Large intestine (tissue), 3 donors: Measurements from ENCODE around the gene THRSP. TPM values are rescaled to one million over a fixed set of nuclear protein-coding genes. Genes with fewer than 3 reads are reported as not detected.
"Not testable (repeated sequence)": the region's sequence is repeated elsewhere in the genome, so short reads cannot be mapped to it uniquely, and the experiment has no call there.

Experiments
- DNase-seq, 2 donors: peaks; one replicate each; pipeline versions ENCODE4 v3.0.0 to v3.0.0-alpha.2; 2013
- H3K27ac ChIP-seq: one replicate; pipeline ENCODE4 v1.5.1; 2013; ENCODE audit warnings: low read length
- H3K27me3 ChIP-seq: 2 replicates; pipeline ENCODE4 v1.6.1; 2013; ENCODE audit warnings: low read length; ENCODE audit not compliant: control insufficient read depth, insufficient read depth
- H3K36me3 ChIP-seq: 2 replicates; pipeline ENCODE4 v1.6.1; 2013; ENCODE audit warnings: low read length; ENCODE audit not compliant: control insufficient read depth, insufficient read depth
- H3K4me1 ChIP-seq: one replicate; pipeline ENCODE4 v1.6.1; 2013; ENCODE audit warnings: low read length; ENCODE audit not compliant: control insufficient read depth, insufficient read depth
- H3K4me3 ChIP-seq: one replicate; pipeline ENCODE4 v1.5.1; 2013; ENCODE audit warnings: low read length
- H3K9me3 ChIP-seq: one replicate; pipeline ENCODE4 v1.6.1; 2013; ENCODE audit warnings: mild to moderate bottlenecking, low read depth, low read length, moderate library complexity; ENCODE audit not compliant: control insufficient read depth
- WGBS: methylation state at CpG from one replicate; pipeline ENCODE4 v1.1.5; 2013; ENCODE audit warnings: low lambda C conversion rate; ENCODE audit not compliant: insufficient coverage; 5-methylcytosine and 5-hydroxymethylcytosine counted together
- polyA plus RNA-seq: library from polyadenylated mRNA; unstranded; fragments of 120-200 nt; gene quantifications from one replicate; pipeline ENCODE4 v1.2.1, GENCODE V29; 2013

THRSP gene
- polyA plus RNA-seq, 1 donor: 0.10 TPM

- H3K27ac ChIP-seq: peak overlapping the region; percentile 85
These were observed 14.8 kb downstream of the THRSP start for GRCh38 chr11:78078218-78079167.

GRCh38 chr11:78079232-78080083, 15.8 kb downstream of the THRSP start, which contains the start of gene NDUFC2:
Gene NDUFC2 (minus strand): TSS chr11:78079862. CDS start chr11:78079744, 118 bp downstream.
- DNase-seq: peak; percentile 76 to 87
- Histone ChIP-seq H3K36me3 (peaks cover 13% of the 10 kb centered on the region), H3K4me3 (peak within 1 kb of the TSS; percentile 93), H3K9me3 (no peaks in the 10 kb centered on the region), H3K27me3 (no peaks in the 10 kb centered on the region), H3K4me1 (no peaks in the 10 kb centered on the region), H3K27ac (peak within 1 kb of the TSS; percentile 85)
- no CpG with 5 or more reads among the region's 68 CpGs for WGBS

More at GRCh38 chr11:78078218-78079167, 14.8 kb downstream of the THRSP start:
- H3K36me3 ChIP-seq: peaks cover 13% of the 10 kb centered on the region
- H3K9me3 ChIP-seq: no peaks in the 10 kb centered on the region
- peak overlapping the region; percentile 93 for H3K4me3 ChIP-seq
- no peaks in the 10 kb centered on the region for H3K4me1 ChIP-seq
- no CpG with 5 or more reads among the region's 21 CpGs for WGBS
- no peak for DNase-seq
- H3K27me3 ChIP-seq: no peaks in the 10 kb centered on the region

DNA sequence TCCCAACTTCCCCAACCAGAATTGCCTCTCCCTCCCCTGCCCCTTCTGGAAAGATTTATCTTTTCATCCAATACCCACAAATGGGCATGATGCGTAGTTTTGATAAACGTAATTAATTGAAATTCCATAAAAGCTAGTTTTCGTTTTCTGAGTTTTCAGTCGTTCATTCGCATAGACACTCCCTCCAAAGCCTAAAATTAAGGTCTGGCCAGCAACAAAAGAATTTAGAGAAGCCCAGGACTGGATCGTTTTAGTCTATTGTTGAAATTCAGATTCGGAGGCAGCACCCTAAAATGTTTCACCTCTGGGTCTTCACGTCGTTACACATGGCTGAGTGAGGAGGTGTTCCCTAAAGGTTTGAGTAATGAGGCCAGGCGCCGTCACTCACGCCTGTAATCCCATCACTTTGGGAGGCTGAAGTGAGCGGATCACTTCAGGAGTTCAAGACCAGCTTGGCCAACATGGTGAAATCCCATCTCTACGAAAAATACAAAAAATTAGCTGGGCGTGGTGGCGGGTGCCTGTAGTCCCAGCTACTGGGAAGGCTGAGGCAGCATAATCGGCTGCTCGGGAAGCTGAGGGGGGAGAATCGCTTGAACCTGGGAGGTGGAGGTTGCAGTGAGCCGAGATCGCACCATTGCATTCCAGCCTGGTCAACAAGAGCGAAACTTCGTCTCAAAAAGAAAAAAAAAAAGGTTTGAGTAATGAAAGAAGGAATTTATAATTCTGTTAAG, 16.6 kb downstream of the THRSP start:
- WGBS: 77% methylated on average over 10 of the region's 23 CpGs
- no peak for DNase-seq
- H3K9me3 ChIP-seq: no peaks in the 10 kb centered on the region
- H3K27me3 ChIP-seq: no peaks in the 10 kb centered on the region
- peak overlapping the region; percentile 85 for H3K27ac ChIP-seq
- H3K4me1 ChIP-seq: no peaks in the 10 kb centered on the region
- H3K36me3 ChIP-seq: peaks cover 13% of the 10 kb centered on the region
- H3K4me3 ChIP-seq: peak overlapping the region; percentile 93

GRCh38 chr11:78080818-78081495, 17.3 kb downstream of the THRSP start:
- H3K36me3 ChIP-seq: peaks cover 10% of the 10 kb centered on the region
- no peak overlapping the region for H3K27ac ChIP-seq
- no peak for DNase-seq
- H3K27me3 ChIP-seq: no peaks in the 10 kb centered on the region
- WGBS: 100% methylated on average over 1 of the region's 11 CpGs
- no peaks in the 10 kb centered on the region for H3K4me1 ChIP-seq
- no peaks in the 10 kb centered on the region for H3K9me3 ChIP-seq
- H3K4me3 ChIP-seq: no peak overlapping the region

GRCh38 chr11:78081583-78081982, 17.9 kb downstream of the THRSP start:
- no peaks in the 10 kb centered on the region for H3K4me1 ChIP-seq
- no peaks in the 10 kb centered on the region for H3K9me3 ChIP-seq
- 92% methylated on average over 2 of the region's 6 CpGs for WGBS
- H3K27ac ChIP-seq: no peak overlapping the region
- H3K27me3 ChIP-seq: no peaks in the 10 kb centered on the region
- H3K36me3 ChIP-seq: peaks cover 10% of the 10 kb centered on the region
- DNase-seq: no peak
- H3K4me3 ChIP-seq: no peak overlapping the region

GRCh38 chr11:78082146-78082545, 18.5 kb downstream of the THRSP start:
- no peaks in the 10 kb centered on the region for H3K9me3 ChIP-seq
- no peak for DNase-seq
- H3K4me3 ChIP-seq: no peak overlapping the region
- H3K36me3 ChIP-seq: peaks cover 6% of the 10 kb centered on the region
- WGBS: 79% methylated on average over 4 of the region's 8 CpGs
- H3K4me1 ChIP-seq: no peaks in the 10 kb centered on the region
- no peaks in the 10 kb centered on the region for H3K27me3 ChIP-seq
- H3K27ac ChIP-seq: no peak overlapping the region

GRCh38 chr11:78083021-78083420, 19.4 kb downstream of the THRSP start:
- no peak for DNase-seq
- H3K27ac ChIP-seq: no peak overlapping the region
- H3K9me3 ChIP-seq: no peaks in the 10 kb centered on the region
- no peak overlapping the region for H3K4me3 ChIP-seq
- no CpG with 5 or more reads among the region's 4 CpGs for WGBS
- no peaks in the 10 kb centered on the region for H3K36me3 ChIP-seq
- no peaks in the 10 kb centered on the region for H3K4me1 ChIP-seq
- no peaks in the 10 kb centered on the region for H3K27me3 ChIP-seq

- not testable (repeated sequence) for H3K27ac ChIP-seq, H3K36me3 ChIP-seq, H3K4me3 ChIP-seq, H3K27me3 ChIP-seq, H3K4me1 ChIP-seq, DNase-seq, H3K9me3 ChIP-seq
- 100% methylated on average over 2 of the region's 8 CpGs for WGBS
These were observed 20.8 kb downstream of the THRSP start for GRCh38 chr11:78084506-78084905.

- no CpG with 5 or more reads among the region's 3 CpGs for WGBS
- Histone ChIP-seq H3K9me3 (peaks cover 18% of the 10 kb centered on the region), H3K27me3 (no peaks in the 10 kb centered on the region), H3K27ac (no peak overlapping the region), H3K4me1 (no peaks in the 10 kb centered on the region), H3K4me3 (no peak overlapping the region), H3K36me3 (no peaks in the 10 kb centered on the region)
- DNase-seq: no peak
These were observed 22.3 kb downstream of the THRSP start for GRCh38 chr11:78085972-78086371.
